Stimulated activated CD4-positive, alpha-beta T cell treated with anti-CD3 and anti-CD28 coated beads, Interleukin-2, amount 100 ng/mL, for 48 hours (primary cell): Measurements from ENCODE around the gene PPP1R12B.
"Not testable (repeated sequence)": the region's sequence is repeated elsewhere in the genome, so short reads cannot be mapped to it uniquely, and the experiment has no call there.

ENCODE experiments used
- DNase-seq, 2 donors: peaks; one replicate each; pipeline ENCODE4 v3.0.0-alpha.2; 2020

PPP1R12B gene

GRCh38 chr1:202588503-202589189 is 240.1 kb downstream of the PPP1R12B start:
- DNase-seq, result no peak

GRCh38 chr1:202589190-202589930 is 240.9 kb downstream of the PPP1R12B start:
- DNase-seq, result no peak

GRCh38 chr1:202590126-202590525 is 241.6 kb downstream of the PPP1R12B start:
- no peak for DNase-seq

GRCh38 chr1:202590975-202591411 is 242.5 kb downstream of the PPP1R12B start:
- DNase-seq, result no peak

GRCh38 chr1:202591515-202591914 is 243.0 kb downstream of the PPP1R12B start:
- DNase-seq, result no peak

GRCh38 chr1:202592146-202592545 is 243.6 kb downstream of the PPP1R12B start:
- no peak for DNase-seq

- DNase-seq, result no peak
Measured at GRCh38 chr1:202593845-202594244, 245.3 kb downstream of the PPP1R12B start.

GRCh38 chr1:202596638-202597037 is 248.1 kb downstream of the PPP1R12B start:
- DNase-seq, result no peak

GRCh38 chr1:202597090-202597761 is 248.7 kb downstream of the PPP1R12B start:
- DNase-seq, result no peak

- DNase-seq, result peak; percentile 19 to 41
Measured at GRCh38 chr1:202599669-202600431, 251.4 kb downstream of the PPP1R12B start.

GRCh38 chr1:202600432-202601041 is 252.0 kb downstream of the PPP1R12B start:
- DNase-seq, result no peak

- no peak for DNase-seq
Measured at GRCh38 chr1:202603435-202603834, 254.9 kb downstream of the PPP1R12B start.

GRCh38 chr1:202605515-202605914 is 257.0 kb downstream of the PPP1R12B start:
- DNase-seq, result no peak

GRCh38 chr1:202612036-202612435 is 263.5 kb downstream of the PPP1R12B start:
- not testable (repeated sequence) for DNase-seq

GRCh38 chr1:202613571-202613970 is 265.1 kb downstream of the PPP1R12B start:
- no peak for DNase-seq

GRCh38 chr1:202614363-202615207 is 266.1 kb downstream of the PPP1R12B start:
- DNase-seq, result not testable (repeated sequence)

GRCh38 chr1:202615208-202615500 is 266.7 kb downstream of the PPP1R12B start:
- not testable (repeated sequence) for DNase-seq

GRCh38 chr1:202615501-202616354 is 267.2 kb downstream of the PPP1R12B start:
- DNase-seq, result no peak

- no peak for DNase-seq
Measured at GRCh38 chr1:202616355-202616915, 267.9 kb downstream of the PPP1R12B start.

GRCh38 chr1:202619012-202619411 is 270.5 kb downstream of the PPP1R12B start:
- DNase-seq, result not testable (repeated sequence)
